MCF 10A (cell line): ENCODE measurements around the gene ARHGAP22. TPM values are rescaled to one million over a fixed set of nuclear protein-coding genes. Genes with fewer than 3 reads are reported as not detected.

ENCODE experiments used
- BruUV-seq: library from RNA; stranded (reverse); fragments of 400-500 nt; replicated peaks from 2 replicates; lab custom pipeline; 2021; lab: Mats Ljungman, UMichigan
- CTCF ChIA-PET: fragments of 300-600 bp; sonication (Branson Sonifier 250); formaldehyde crosslinking; extraction: SDS; loops from one replicate; lab custom pipeline; 2021; ENCODE audit warnings: antibody characterized with exemption, inconsistent platforms; lab: Yijun Ruan, JAX
- POLR2A ChIA-PET: fragments of 300-600, 350-650 bp; sonication (Branson Sonifier 250); formaldehyde crosslinking; extraction: SDS; loops from one replicate; lab custom pipeline; 2020; ENCODE audit warnings: antibody characterized with exemption, inconsistent platforms; lab: Yijun Ruan, JAX
- DNase-seq: peaks from one replicate; pipeline ENCODE4 v3.0.0-alpha.2; 2018; ENCODE audit not compliant: unreplicated experiment
- H3K27ac Mint-ChIP-seq: one replicate; pipeline ENCODE4 v1.8.0; 2022; ENCODE audit warnings: mild to moderate bottlenecking, low read depth, mixed read lengths; ENCODE audit not compliant: unreplicated experiment
- H3K27me3 Mint-ChIP-seq: one replicate; pipeline ENCODE4 v1.8.0; 2022; ENCODE audit warnings: mixed read lengths; ENCODE audit not compliant: insufficient read depth, unreplicated experiment
- H3K36me3 Mint-ChIP-seq: one replicate; pipeline ENCODE4 v1.8.0; 2022; ENCODE audit warnings: mild to moderate bottlenecking, moderate library complexity, mixed read lengths; ENCODE audit not compliant: insufficient read depth, unreplicated experiment
- H3K4me1 Mint-ChIP-seq: one replicate; pipeline ENCODE4 v1.8.0; 2022; ENCODE audit warnings: mixed read lengths; ENCODE audit not compliant: insufficient read depth, unreplicated experiment
- H3K4me3 Mint-ChIP-seq: one replicate; pipeline ENCODE4 v1.8.0; 2022; ENCODE audit warnings: mild to moderate bottlenecking, moderate library complexity, mixed read lengths; ENCODE audit not compliant: unreplicated experiment
- H3K9me3 Mint-ChIP-seq: one replicate; pipeline ENCODE4 v1.8.0; 2022; ENCODE audit warnings: mixed read lengths; ENCODE audit not compliant: unreplicated experiment
- CTCF ChIP-seq: fragments of 200-600 bp; IDR thresholded peaks from one replicate; pipeline ENCODE4 v1.8.0; 2022; ENCODE audit warnings: antibody characterized with exemption, mild to moderate bottlenecking; ENCODE audit not compliant: unreplicated experiment
- intact Hi-C: fragments of 100-400 bp; cut with micrococcal nuclease; formaldehyde crosslinking; loops from 2 replicates; pipeline ENCODE4 v1.14.1; 2022
- total RNA-seq: library from RNA; stranded (reverse); gene quantifications from 2 replicates; pipeline ENCODE4 v1.2.3, GENCODE V29; 2022

Gene ARHGAP22
- total RNA-seq, 1 experiment from 2014 or later = 6.3 TPM

- intact Hi-C loops = no loop called here
- ChIA-PET CTCF (interaction anchor here (0.9 to 20.0 kb wide), 3 partner anchors 9 to 440 kb away, joined by 3 to 428 read pairs (median 4); no protein-coding TSS in a partner anchor), POLR2A (no interaction called here)
- Mint-ChIP-seq H3K27me3 (no peaks in the 10 kb centered on the region), H3K27ac (no peak overlapping the region), H3K9me3 (no peaks in the 10 kb centered on the region), H3K4me1 (no peaks in the 10 kb centered on the region), H3K36me3 (no peaks in the 10 kb centered on the region), H3K4me3 (no peak overlapping the region)
- no peak for DNase-seq
- TF ChIP-seq CTCF = no peak
- BruUV-seq = no TSS peak
Measured at GRCh38 chr10:48542471-48543181, 62.2 kb downstream of the ARHGAP22 start.

- POLR2A ChIA-PET = interaction anchor here (0.6 kb wide), 1 partner anchor 115 kb away, joined by 4 read pairs; no protein-coding TSS in a partner anchor
Measured at GRCh38 chr10:48541144-48541795, 63.6 kb downstream of the ARHGAP22 start.

GRCh38 chr10:48538611-48539010 lies 66.3 kb downstream of the ARHGAP22 start:
- POLR2A ChIA-PET = interaction anchor here (0.6 kb wide), 1 partner anchor 121 kb away, joined by 3 read pairs; no protein-coding TSS in a partner anchor
- H3K9me3 Mint-ChIP-seq = no peaks in the 10 kb centered on the region
- CTCF ChIA-PET = interaction anchor here (1.5 to 3.0 kb wide), 2 partner anchors 118 to 175 kb away, joined by 5 to 15 read pairs; no protein-coding TSS in a partner anchor
- no peak overlapping the region for H3K27ac Mint-ChIP-seq
- no peak for TF ChIP-seq CTCF
- intact Hi-C loops = no loop called here
- DNase-seq = no peak
- H3K27me3 Mint-ChIP-seq = no peaks in the 10 kb centered on the region
- H3K36me3 Mint-ChIP-seq = no peaks in the 10 kb centered on the region
- no peak overlapping the region for H3K4me3 Mint-ChIP-seq
- no peaks in the 10 kb centered on the region for H3K4me1 Mint-ChIP-seq
- BruUV-seq = no TSS peak

More at GRCh38 chr10:48541144-48541795, 63.6 kb downstream of the ARHGAP22 start:
- CTCF ChIA-PET = interaction anchor here (0.6 to 1.8 kb wide), 3 partner anchors 10 to 115 kb away, joined by 3 to 8 read pairs (median 5); no protein-coding TSS in a partner anchor
- no peak for TF ChIP-seq CTCF
- DNase-seq = no peak
- Mint-ChIP-seq H3K36me3 (no peaks in the 10 kb centered on the region), H3K27me3 (no peaks in the 10 kb centered on the region), H3K27ac (no peak overlapping the region), H3K4me3 (no peak overlapping the region), H3K4me1 (no peaks in the 10 kb centered on the region), H3K9me3 (no peaks in the 10 kb centered on the region)
- intact Hi-C loops = no loop called here
- no TSS peak for BruUV-seq
